ENCODE data around the gene ADCY10.

ADCY10 gene

DNA sequence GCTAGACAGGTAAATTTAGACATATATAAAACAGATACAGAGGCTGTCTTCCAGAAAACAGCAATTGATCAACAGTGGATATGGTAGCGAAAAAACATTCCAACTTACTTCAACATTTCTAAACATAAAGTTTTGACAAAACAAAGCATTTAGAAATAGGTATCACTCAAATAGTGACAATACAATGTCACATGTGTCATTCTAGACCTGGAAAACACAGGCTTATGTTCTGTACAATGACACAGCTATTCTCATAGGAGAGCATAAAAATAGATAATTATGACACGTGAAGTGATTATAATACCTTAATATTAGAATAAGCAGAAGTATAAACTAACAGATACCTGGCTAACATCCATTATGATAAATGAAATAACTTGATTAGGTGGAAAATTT lies 14.5 kb upstream of the ADCY10 start:
- no peak overlapping the region for H3K4me3 ChIP-seq (ENCODE audit: low read depth, low read length)

DNA sequence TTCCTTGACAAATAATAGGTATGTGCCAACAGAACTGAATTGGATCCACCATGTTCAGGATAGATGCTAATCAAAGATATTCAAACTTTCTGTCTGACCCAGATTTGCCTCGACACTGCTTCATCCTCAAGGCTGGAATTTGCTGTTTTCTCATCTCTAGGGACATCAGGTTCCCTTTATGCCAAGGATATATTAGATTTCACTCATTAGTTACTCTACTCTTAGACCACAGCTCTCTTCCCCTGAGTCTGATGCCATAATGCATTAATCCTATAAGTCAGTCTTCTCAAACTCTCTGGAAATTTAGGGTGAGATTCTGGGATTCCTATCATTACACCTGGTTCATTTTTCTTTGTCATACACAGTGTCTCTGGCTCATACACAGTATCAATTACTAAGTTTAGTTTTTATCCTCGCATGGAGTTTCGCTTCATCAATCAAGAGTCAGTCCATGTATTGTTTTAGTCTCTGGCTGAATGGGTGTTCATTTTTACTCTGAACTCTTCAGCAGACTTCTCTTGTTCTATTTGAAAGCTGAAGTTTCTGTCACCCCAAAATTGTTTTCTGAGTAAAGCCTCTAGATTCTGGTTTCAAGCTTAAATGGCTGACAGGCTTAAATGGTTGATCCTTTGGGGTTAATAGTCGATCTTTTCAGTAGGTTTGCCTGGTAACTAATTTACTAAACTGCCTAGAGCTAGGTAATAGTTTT lies 13.3 kb upstream of the ADCY10 start:
- H3K4me3 ChIP-seq (ENCODE audit: low read depth, low read length) = no peak overlapping the region

DNA sequence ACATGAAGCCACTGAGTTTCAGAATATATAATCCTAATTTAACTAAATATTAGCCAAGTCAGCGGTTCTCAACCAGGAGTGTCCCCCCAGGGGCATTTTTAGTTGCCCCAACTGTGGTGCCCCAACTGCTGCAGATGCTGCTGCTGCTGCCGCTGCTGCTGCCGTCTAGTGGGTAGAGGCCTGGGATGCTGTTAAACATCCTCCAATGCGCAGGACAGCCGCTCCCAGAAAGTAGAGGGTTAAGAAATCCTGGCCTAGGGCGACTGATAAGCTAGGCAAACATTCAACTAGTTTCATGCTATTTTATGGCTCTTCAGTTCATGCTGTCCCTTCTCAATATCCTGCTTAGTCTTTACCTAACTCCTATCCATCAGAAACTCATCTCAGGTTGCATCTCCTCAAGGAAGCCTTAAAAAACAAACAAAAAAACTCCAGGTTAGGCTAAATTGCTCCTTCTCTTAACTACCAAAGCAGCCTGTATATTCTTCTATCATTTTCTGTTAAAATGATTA lies 12.6 kb upstream of the ADCY10 start:
- no peak overlapping the region for H3K4me3 ChIP-seq (ENCODE audit: low read depth, low read length)

DNA sequence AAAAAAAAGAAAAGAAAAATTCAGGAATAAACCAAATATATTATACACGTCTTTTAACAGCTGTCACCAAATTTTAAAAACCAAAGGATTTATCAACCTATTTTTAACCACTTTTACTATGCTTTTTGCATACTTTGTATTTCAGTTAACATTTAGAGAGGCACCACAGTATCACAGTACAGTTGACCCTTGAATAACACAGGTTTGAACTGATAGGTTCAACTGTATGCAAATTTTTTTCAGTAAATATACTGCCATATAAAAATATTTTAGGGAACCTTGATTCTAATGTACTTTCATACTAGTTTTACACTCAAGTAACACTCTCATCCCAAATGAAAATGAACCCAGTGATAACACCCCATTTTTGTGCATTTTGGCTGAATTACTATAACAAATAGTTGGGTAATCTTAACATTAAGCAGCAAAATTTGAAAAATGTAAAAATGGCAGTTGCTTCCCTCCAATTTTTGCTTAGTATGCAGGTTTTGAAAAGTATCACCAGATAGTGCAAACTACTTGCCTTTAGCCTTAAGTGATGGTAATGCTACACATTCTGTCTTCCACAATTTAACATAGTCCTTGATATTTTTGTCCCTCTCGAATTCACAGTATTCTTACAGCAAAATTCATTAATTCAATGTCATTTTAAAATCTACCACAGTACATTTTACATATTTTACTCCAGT lies 10.8 kb upstream of the ADCY10 start:
- no peak overlapping the region for H3K4me3 ChIP-seq (ENCODE audit: low read depth, low read length)

DNA sequence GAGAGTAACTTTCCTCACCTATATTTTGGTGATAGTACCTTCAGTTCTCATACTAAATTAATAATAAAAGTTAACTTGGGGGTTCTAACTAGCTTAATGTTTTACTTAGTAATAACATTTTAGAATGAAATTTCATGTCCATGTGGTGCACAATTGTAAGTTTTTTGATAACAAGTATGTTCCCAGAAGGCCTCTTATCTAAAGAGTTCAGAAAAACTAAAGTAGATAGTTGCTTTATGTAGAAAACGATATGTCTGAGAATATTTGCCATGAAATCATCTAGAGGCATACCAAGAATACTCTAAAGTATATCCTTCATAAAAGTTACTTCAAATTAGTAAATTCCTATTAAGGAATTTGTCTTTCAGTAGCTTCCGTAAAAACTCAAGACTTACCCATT lies 10.2 kb upstream of the ADCY10 start:
- no peak overlapping the region for H3K4me3 ChIP-seq (ENCODE audit: low read depth, low read length)

DNA sequence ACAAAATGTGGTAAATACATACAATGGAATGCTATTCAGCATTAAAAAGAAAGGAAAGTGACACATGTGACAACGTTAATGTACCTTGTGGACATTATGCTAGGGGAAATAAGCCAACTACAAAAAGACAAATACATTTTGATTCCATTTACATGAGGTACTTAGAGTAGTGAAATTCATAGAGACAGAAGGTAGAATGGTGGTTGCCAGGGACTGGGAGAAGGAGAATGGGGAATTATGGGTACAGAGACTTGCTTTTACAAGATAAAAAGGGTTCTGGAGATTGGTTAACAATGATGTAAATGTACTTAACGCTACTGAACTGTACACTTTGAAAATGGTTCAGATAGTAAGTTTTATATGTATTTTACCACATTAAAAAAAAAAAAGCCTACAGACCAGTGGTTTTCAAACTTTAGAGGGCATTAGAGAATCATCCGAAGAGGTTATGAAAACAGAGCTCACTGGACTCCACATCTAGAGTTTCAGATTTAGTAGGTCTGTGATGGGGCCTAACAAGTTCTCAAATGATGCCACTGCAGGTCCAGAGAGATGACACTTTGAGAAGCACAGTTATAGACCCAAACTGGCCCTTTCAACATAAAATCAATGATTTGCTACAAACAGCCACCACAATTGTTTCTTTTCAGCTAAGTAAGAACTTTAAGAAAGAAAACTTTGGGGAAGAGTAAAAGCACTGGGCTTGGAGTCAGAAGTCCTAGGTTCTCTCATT lies 9.6 kb upstream of the ADCY10 start:
- no peak overlapping the region for H3K4me3 ChIP-seq (ENCODE audit: low read depth, low read length)

DNA sequence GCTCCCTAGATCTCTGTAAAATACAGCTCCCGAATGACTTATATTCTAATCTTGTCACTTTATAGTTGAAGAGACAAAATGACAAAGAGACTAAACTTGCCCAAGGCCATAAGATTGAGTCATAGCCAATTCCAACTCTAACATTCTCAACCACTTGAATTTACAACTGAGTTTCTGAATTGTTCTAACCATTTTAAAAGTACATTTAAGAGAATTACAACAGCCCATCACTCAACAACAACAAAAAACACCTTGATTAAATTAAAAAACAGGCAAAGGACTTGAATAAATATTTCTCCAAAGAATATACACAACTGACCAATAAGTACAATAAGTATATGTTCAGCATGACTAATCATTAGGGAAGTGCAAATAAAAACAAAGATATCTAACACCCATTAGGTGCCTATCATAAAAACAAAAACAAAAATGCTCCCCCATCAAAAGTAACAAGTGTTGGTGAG lies 8.7 kb upstream of the ADCY10 start:
- no peak overlapping the region for H3K4me3 ChIP-seq (ENCODE audit: low read depth, low read length)

DNA sequence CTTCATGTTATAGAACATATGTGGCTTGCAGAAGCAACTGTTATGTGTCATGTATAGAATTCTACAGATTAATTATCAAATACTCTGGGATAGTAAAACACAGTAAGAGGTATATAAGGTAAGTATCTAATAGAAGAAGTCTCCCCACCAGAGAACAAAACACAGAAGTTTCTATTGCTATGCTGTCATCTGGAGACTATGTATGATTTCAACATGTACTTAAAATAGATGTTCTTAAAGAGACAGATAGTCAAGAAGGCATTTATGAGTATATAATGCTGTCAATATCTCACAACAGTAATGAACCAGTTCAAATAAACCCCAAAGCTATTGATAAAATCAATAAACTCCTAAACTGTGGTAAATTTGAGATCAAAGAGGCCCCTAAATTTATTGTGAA lies 8.1 kb upstream of the ADCY10 start:
- H3K4me3 ChIP-seq (ENCODE audit: low read depth, low read length) = no peak overlapping the region

DNA sequence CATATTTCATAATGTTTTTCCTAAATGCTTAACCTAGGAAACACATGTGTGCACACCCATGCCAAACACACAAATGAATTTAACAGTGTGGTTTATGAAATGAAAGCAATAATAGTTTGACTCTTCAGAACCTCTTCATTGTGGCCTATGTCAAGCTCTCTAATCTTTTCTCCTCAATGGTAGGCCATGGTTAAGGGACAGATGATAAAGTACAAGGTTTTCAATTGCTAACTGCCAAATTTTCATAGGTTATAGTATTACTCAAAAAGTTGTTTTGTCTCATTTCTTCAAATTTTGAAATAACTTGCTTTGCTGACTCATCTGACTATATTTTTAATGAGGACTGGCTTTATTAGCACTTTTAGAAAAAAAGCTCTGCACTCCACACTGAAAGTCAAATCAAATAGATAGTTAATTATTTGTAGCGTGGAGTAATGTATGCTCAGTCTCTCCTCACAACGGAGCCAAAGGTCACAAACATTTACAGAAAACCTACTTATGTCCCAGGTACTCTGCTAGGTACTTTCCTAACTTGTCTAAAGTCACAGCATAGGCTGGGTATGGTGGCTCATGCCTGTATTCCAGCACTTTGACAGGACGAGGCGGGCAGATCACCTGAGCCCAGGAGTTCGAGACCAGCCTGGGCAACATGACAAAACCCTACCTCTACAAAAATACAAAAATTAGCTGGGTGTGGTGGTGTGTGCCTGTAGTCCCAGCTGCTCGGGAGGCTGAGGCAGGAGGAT lies 3.0 kb upstream of the ADCY10 start:
- H3K4me3 ChIP-seq (ENCODE audit: low read depth, low read length) = no peak overlapping the region

DNA sequence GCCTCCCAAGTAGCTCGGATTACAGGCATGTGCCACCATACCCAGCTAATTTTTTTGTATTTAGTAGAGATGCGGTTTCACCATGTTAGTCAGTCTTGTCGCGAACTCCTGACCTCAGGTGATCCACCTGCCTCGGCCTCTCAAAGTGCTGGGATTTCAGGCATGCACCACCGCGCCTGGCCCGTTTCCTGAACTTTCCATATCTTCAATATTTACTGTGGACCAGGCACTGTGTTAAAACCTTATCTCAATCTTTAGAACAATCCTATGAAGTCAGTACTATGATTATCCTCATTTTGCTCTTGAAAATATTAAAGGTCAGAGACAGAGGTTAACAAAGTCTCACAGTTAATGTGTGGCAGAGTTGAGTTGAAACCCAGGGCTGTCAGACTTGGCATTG lies 1.6 kb upstream of the ADCY10 start:
- no peak overlapping the region for H3K4me3 ChIP-seq (ENCODE audit: low read depth, low read length)

DNA sequence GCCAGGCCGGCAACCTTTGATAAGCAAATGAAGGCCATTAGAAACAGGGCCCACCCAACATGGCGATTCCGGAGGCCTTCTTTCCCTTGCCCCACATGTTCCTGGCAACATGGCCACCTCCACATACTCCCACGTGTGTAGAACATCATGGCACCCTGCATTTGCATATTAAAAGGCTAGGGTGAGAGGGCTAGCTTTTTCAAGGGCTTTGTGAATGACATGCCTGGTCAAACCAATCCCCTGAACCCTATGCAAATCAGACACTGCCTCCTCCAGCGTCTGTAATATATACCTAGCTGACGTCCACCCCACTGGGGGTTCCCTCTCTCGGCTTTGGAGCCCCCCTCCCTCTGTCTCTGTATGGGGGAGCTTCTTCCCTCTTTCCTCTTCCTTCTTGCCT lies 1.6 kb downstream of the ADCY10 start:
- no peak overlapping the region for H3K4me3 ChIP-seq (ENCODE audit: low read depth, low read length)

DNA sequence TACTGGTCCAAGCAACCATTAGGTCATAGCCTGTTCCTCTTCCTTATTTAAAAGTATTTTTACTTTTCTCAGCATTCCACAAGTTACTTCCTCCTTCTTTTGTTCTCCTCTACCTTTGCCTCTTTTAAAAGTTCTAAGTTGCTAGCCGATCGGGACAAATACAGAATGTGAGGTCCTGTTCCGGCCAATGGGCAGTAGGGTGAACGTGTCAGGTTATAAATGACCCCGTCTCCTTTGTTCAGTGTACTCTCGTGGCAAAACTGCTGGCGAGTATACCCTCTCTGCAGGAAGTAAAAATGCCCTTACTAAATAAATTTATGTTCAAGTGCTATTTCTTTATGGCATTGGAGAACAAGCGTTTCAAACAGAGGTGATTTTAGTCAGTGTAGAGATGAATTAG lies 2.5 kb downstream of the ADCY10 start:
- H3K4me3 ChIP-seq (ENCODE audit: low read depth, low read length) = no peak overlapping the region

DNA sequence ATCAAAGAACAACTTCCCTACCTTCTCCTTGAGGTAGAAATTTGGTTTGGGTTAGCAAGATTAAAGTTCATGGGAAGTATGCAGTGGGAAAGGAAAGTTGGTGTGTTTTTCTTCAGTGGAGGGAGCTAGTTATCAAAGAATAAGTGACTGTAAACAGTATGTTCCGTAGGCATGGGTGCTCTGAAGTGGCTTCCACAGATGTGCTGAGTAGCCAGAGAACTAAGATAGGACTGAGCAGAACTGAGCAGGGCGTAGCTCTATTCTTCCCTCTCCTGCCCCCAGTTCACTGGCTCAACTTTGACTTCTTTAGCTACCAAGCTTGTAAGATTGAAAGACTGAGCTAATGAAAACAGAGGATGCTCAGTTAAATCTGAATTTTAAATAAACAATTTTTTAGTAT lies 3.4 kb downstream of the ADCY10 start:
- H3K4me3 ChIP-seq (ENCODE audit: low read depth, low read length) = no peak overlapping the region

DNA sequence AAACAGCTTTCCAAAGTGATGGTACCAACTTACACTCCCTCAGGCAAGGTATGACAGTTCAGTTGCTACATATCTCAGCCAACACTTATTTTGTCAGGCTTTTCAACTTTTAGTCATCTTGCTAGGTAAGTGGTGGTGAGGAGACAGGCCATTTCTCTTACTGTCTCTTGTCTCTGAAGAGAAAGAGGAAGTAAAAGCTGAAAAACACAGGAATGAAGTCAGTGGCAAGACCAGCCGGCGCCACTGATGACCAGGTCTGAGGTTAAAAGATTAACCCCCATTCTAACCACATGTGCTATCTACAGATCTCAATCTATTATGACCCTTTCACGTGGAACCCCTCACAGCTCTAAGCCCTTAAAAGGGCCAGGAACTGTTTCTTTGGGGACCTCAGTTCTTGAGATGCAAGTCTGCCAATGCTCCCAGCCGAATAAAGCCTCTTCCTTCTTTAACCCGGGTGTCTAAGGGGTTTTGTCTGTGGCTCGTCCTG lies 4.2 kb downstream of the ADCY10 start:
- no peak overlapping the region for H3K4me3 ChIP-seq (ENCODE audit: low read depth, low read length)

DNA sequence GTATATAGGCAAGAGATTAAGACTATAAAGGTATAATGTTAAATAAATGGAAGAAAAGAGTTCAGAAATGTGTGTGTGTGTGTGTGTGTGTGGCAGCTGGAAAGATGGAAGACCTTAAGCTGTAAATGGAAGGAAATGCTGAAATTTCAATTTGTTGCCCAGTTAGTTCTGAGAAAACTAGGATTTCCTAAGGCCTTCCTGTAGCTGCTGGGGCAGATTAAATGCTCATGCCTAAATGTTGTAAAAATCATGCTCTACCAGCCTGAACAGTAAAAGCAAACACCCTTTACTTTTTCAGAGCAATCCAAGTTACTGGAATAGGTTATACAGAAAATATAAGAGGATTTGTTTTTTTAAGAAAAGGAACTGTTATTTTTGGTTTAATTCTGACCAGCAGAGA lies 8.3 kb downstream of the ADCY10 start:
- no peak overlapping the region for H3K4me3 ChIP-seq (ENCODE audit: low read depth, low read length)

DNA sequence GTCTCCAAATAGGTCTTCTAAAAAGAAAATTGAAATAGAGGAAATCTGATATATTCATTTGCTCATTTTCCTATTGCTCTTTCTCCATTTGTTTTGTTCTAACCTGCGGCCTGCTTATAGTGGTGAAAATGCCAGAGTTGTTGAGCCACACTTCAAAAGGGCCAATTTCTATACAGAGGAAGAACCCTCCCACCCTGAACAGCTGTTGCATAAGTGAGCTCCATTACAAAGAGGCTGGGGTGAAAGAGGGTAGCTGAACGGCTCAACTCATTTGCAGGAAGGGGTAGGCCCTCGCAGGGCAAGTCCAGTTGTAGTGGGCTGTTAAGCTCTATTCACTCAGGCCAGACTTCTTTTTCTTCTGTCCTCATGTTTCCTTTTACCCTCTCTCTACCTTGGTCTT lies 8.8 kb downstream of the ADCY10 start:
- no peak overlapping the region for H3K4me3 ChIP-seq (ENCODE audit: low read depth, low read length)

DNA sequence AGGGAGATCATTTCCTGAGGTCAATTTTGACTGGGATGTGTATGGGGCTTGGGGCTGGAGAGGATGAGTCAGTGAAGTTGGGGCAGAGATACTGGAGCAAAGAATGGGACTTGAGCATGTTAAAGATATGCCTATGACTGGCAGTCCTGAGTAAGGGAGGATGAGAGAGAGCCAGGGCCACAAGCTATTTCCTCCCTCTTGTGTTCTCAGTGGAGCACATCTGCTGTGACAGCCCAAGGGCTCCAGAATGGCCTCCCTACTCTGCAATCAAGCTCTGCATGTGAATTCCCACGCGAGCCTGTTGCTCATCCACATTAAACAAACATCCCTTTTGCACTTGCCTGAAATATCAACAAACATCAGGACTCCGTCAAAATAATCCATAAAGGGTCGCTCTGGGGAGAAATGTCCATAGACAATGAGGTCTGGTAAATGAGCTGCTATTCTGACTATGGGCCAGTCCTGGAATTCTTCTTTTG lies 9.2 kb downstream of the ADCY10 start:
- no peak overlapping the region for H3K4me3 ChIP-seq (ENCODE audit: low read depth, low read length)

DNA sequence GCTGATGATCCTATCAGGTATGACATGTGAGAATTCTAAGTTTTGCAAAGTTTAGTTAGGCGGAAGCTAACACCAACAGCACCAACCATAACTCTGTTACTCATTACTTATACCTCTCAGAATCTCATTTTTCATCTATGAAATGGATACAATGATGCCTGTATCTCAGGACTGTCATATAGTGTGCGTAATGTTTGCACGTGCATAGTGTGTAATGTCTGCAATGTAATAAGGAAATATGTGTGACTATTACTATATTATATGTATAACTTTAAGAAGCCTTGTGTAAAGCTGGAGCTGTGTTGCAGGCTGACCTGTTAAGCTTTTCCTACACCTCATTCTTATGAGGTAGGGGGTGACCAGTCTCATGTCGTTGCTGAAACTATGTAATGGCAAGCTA lies 13.0 kb downstream of the ADCY10 start:
- H3K4me3 ChIP-seq (ENCODE audit: low read depth, low read length) = no peak overlapping the region

DNA sequence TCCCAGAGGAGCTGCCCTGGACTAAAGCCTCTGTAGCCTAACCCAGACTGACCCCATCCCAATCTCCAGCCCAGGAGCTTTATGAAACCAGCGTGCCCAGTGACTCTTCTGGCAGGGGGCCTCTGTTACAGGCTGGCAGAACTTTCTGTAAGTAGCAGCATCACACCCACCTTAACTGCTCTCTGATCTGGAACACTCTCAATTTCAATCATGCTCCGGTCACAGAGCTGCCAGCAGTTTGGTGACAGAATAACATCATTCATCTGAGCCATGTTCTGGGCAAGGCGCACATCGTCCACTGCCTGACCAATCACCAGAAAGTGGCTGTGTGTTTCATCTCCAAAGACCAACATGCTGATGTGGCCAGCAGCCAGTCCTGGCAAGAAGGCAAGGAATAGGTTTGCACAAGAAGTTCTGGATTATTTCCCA lies 14.7 kb downstream of the ADCY10 start:
- H3K4me3 ChIP-seq (ENCODE audit: low read depth, low read length) = no peak overlapping the region

DNA sequence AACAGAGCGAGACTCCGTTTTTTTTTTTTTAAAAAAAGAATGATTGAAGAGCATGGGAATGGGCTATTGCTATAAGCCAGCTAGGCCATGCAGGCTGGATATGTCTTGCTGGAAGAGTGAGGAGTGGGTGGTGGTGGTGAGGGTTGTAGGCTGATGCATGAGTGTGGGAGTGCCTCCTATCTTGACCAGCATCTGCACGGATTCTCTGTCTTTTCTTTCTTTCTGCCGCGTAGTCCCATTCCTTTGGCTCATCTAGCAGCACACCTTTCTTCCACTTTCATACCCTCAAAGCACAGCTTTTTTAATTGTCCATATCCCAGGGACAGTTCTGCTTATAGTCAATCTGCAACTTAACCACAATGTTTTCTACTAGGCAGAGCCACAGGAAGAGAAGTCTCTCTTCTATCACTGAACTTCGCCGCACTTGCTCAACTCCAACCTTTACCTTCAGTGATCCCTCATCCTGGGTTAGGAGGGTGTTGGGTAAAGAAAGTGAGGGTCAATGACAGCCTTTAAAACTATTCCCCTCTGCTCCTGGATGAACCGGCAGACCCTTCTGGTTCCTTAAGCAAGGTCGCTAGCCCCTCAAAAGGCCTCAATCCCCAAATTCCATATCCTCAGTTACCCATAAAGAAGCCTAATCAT lies 15.2 kb downstream of the ADCY10 start:
- H3K4me3 ChIP-seq (ENCODE audit: low read depth, low read length) = no peak overlapping the region

All from iPS-11a (cell line).